GM12801 (cell line): ENCODE measurements around the gene VWA8.

Experiments used
- CTCF ChIP-seq: IDR thresholded peaks from one replicate; pipeline ENCODE4 v1.5.1; 2011; ENCODE audit warnings: control low read depth; ENCODE audit not compliant: insufficient read length; ENCODE audit errors: extremely low read depth

The VWA8 gene

DNA sequence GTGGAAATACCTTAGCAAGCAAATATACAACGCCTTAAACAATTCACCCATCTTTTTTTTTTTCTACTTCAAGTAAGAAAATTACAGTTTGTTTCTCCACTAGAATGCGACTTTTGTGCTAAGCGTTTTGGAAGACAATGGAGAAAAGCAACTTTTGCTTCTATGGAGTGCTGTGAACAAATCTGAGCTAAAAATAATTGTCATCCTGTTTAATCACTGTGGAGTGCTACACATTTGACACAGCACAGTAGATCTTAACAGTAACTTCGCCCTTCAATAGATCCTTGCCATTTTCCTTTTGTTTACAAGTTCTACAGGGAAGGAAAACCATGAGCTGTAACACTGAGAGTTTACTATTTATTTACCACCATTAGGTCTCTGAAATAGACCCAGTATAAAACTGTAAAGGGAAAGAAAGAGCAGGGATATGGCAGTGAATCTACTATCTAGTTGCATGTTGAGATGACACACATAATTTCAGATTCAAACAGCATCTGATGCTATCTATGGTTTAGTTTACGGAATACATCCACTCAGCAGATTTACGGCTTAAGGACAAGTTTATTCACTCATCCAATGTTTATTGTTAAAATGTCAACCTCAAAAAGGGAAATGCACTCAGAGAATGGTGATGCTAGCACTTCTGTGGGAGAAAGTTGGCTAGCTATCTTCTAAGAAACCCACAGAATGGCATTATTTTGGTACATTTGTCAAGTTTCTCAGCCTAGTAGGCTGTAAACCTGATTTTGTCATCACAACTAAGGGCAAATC, 175.3 kb downstream of the VWA8 start:
- no peak for TF ChIP-seq CTCF

DNA sequence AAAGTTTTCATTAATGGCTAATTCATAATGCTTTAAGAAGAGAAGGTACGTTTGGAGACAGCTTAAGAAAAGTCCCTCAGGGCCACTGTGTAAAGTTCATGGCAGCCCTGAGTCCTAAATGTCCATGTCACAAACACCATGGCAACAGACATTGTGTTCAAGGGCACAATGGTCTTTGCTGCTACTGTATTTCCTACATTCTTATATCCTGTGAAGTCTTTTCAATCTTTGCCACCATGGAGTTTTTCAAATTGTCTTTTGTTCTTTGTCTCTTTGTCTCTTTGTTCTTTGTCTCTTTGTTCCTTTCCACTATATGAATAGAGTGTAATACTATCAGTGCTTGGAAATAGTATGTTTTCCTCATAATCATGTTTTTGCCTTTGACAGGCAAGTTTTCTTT, 178.8 kb downstream of the VWA8 start:
- TF ChIP-seq CTCF = no peak

DNA sequence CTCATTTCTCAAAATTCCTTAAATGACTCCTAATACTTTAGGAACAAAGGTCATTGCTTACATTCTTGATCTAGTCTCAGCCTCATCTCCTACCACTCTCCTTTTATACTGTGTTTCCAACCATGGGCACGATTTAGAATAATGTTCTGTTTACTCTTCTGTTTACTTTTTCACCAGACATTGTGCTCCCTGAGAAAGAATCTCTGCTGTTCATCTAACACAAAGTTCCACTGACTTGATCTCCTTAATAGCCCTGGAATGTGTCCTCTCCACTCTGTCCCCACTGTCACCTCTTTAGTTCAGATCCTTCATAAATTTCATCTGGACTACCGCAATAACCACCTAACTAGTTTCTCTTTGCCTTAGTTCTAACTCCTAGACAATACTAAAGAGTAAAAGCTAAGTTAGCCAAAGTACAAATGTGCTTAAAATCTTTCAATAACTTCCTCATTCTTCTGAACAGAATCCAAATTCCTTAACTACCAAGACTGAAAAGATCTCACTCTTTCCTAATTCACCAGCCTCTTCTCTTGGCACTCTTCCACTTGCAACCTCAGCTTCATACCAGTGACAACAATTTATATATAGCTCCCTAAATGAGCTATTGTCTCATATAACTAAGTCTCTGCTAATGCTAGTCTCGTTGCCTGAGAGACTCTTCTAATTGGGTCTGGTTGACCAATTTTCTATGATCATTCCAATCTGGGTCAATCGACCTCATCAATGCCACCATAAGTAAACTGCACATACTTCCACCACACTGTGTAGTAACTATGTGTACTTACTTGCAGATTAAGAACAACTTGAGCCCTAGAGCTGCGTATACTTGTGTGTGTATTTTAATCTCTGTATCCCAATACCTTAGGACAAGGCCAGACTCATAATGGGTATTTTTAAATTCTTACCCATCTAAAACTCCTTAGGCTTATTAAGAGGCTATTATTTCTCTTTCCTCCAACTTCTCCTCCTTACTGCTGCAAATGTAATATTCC, 179.9 kb downstream of the VWA8 start:
- TF ChIP-seq CTCF = no peak

DNA sequence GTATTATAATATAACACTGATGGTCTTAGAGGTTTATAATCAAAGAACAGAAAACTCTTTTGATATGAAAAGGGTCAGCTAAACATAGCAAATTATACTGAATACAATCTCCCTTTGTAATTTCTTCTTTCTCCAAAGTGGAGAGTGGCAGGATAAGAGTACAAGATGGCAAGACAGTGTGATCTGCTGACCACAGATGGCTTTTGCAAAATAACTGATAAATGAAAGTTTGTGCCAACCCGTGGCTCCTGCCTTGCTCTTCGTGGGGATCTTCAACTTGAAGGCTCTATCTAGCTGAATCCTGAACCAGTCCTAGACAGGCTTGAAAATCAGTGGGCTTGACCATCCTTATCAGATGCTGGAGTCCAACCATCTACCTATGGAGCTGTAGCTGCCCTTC, 185.7 kb downstream of the VWA8 start:
- no peak for TF ChIP-seq CTCF

DNA sequence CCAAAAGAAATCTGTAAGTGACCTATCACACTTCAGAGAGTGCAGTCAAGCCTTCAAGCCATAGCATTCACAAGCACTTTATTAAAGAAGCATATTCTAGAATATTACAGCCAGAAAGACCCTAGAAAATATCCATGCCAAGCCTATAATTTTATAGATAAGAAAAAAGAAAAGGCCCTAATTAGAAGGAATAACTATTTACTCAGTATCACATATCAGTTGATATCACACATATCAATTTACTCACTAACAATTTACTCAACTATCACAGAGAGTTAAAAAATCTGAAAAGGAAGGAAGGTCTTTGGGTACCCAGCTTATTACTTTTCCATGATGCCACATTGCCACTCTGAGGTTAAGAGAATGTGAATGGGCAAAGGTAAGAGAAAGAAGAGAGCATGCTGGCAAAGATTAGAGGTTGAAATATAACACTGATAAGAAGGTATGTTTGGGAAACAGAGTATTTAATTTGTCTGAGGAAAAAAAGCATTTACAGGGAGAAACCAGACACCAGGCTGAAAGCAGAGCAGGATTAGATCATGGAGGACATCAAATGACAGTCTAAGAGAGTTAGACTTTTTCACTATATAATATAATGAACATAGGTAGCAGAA, 186.2 kb downstream of the VWA8 start:
- TF ChIP-seq CTCF = no peak

DNA sequence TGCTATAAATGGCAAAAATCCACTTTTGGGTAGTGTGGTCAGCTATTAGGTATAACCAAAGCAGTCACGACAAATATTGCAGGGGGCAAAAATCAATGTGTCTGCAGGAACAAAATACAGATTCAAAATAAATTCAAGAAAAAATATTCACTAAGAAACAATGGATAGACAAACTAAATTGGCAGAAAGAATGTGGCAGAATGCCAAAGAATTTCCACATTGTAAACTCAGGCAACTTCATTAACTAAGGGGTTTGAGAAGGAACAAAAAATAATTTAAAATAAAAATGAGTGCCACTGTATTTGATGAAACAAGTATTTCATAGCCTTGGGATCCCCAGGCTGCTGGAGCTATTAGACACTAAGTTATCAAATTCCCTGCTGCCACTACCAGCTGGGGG, 193.1 kb downstream of the VWA8 start:
- TF ChIP-seq CTCF = no peak

DNA sequence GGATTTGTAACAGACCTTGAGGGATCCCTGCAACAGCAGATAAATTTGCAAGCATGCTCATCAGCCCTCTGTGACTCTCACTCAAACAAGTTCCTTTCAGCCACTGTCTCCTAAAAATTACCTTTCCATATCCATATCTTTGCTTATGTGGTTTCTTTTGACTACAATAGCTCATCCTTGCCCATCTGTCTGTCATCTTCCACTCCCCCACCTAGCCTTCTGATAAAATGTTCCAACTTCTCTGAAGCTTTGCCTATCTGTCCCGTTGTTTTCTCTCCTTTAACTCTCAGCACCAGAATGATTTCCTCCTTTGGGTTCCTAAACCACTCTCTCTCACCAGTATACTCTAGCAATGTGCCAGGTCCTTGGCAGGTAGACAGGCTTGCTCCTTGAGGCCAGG, 194.5 kb downstream of the VWA8 start:
- no peak for TF ChIP-seq CTCF
